Measurements from ENCODE around the gene SEPTIN12. TPM values are rescaled to one million over a fixed set of nuclear protein-coding genes. Genes with fewer than 3 reads are reported as not detected.

Gene SEPTIN12
- total and polyA plus RNA-seq, 2 of the 8 experiments (the other 6 are each of a cell fraction or from before 2014, with no cell fraction given): 0.24 TPM; not detected in 1

- Histone ChIP-seq H4K91ac (replicated peaks; ENCODE audit: insufficient read length, low read length) (no peak overlapping the region), H3K23ac (ENCODE audit: insufficient read length) (no peak overlapping the region), H2BK120ac (replicated peaks; ENCODE audit: low read depth, low read length) (no peak overlapping the region), H2BK12ac (ENCODE audit: low read depth, low read length) (no peak overlapping the region), H4K8ac (ENCODE audit: extremely low read depth, insufficient read depth, low read length) (no peak overlapping the region), H2AFZ (ENCODE audit: low read length) (no peak overlapping the region), H3K23me2 (ENCODE audit: low read depth, low read length) (no peaks in the 10 kb centered on the region), H3K36me3 (ENCODE audit: control insufficient read depth in 2 of 4, insufficient read depth in 4 of 4, low read length in 3 of 4) (peaks cover 24 to 77% (median 58%) of the 10 kb centered on the region in 4 experiments; a peak in 7 of 8 replicates), H3K56ac (replicated peaks; ENCODE audit: insufficient read length, low read depth, low read length) (no peak overlapping the region), H4K5ac (ENCODE audit: insufficient read length, low read depth, low read length) (no peak overlapping the region), H3K79me1 (ENCODE audit: low read depth, low read length) (no peaks in the 10 kb centered on the region; the same call in 1 of the 2 replicates), H3K14ac (ENCODE audit: insufficient read length) (no peak overlapping the region), H3K18ac (ENCODE audit: extremely low read depth, low read length) (no peak overlapping the region), H3K4ac (replicated peaks; ENCODE audit: insufficient read length, low read depth, low read length) (no peak overlapping the region), H2AK5ac (ENCODE audit: low read depth, low read length) (no peak overlapping the region), H2BK5ac (ENCODE audit: low read depth, low read length) (no peak overlapping the region), H3K9me3 (ENCODE audit: insufficient read depth in 2 of 2, low read depth in 1 of 2, low read length in 1 of 2) (no peaks in the 10 kb centered on the region), H3K4me3 (ENCODE audit: extremely low read depth in 1 of 4, insufficient read depth in 2 of 4, low read depth in 3 of 4, low read length in 4 of 4) (no peak overlapping the region), H4K20me1 (replicated peaks in 1 of 2; ENCODE audit: control insufficient read depth in 1 of 2, insufficient read depth in 2 of 2, low read length in 2 of 2) (peaks cover 2 to 4% of the 10 kb centered on the region in 2 experiments), H3K4me2 (ENCODE audit: insufficient read depth in 1 of 2, low read depth in 2 of 2, low read length in 2 of 2) (no peak overlapping the region), H3K79me2 (ENCODE audit: control insufficient read depth in 1 of 2, insufficient read depth in 2 of 2, low read length in 2 of 2) (no peaks in the 10 kb centered on the region), H3K4me1 (replicated peaks in 1 of 4; ENCODE audit: control insufficient read depth in 3 of 4, insufficient read depth in 4 of 4, low read length in 3 of 4) (no peaks in the 10 kb centered on the region), H2BK15ac (ENCODE audit: low read length) (no peak overlapping the region), H2BK20ac (ENCODE audit: low read length) (no peak overlapping the region), H3K27me3 (replicated peaks in 1 of 4; ENCODE audit: control insufficient read depth in 3 of 4, extremely low read depth in 1 of 4, insufficient read depth in 3 of 4, low read length in 3 of 4) (no peaks in the 10 kb centered on the region), H3K27ac (ENCODE audit: low read depth, low read length) (no peak overlapping the region), H3K9ac (replicated peaks in 1 of 4; ENCODE audit: extremely low read depth in 1 of 4, low read depth in 3 of 4, low read length in 3 of 4) (no peak overlapping the region; a peak in 1 of 7 replicates)
- 90% methylated on average over 8 of the region's 8 CpGs; no CpG with 5 or more reads in 1 of the 2 experiments for WGBS, 2 experiments (ENCODE audit: extremely low coverage in 1 of 2, insufficient coverage in 1 of 2, insufficient read length in 1 of 2, insufficient replicate concordance in 2 of 2, low coverage in 1 of 2, low lambda C conversion rate in 2 of 2, missing lambda C conversion rate in 1 of 2)
- FAIRE-seq: no peak
- ChIA-PET POLR2A (ENCODE audit: partially characterized antibody) (interaction anchor here (0.7 to 1.4 kb wide), 3 partner anchors 10 to 111 kb away, joined by 3 read pairs; no protein-coding TSS in a partner anchor), CTCF (ENCODE audit: partially characterized antibody) (interaction anchor here (0.6 to 2.1 kb wide), 3 partner anchors 17 to 227 kb away, joined by 3 to 7 read pairs (median 5); no protein-coding TSS in a partner anchor)
- no peak for DNase-seq (ENCODE audit: low read depth in 1 of 2, low spot score in 2 of 2)
- no peak for TF ChIP-seq SIX5 (IDR thresholded peaks at IDR 0.05; ENCODE audit: low read depth, low read length)
- TF ChIP-seq POU5F1 (IDR thresholded peaks at IDR 0.05; ENCODE audit: low read depth, low read length): no peak
- no peak for TF ChIP-seq CHD1 (IDR thresholded peaks at IDR 0.05; ENCODE audit: low read depth, low read length)
- TF ChIP-seq EGR1 (IDR thresholded peaks at IDR 0.05; ENCODE audit: borderline replicate concordance, low read depth, low read length): no peak
Observed at GRCh38 chr16:4825196-4825595, 37.1 kb upstream of the SEPTIN12 start.

All from H1 (cell line).